ENCODE measurements around the gene INO80C.

INO80C gene

DNA sequence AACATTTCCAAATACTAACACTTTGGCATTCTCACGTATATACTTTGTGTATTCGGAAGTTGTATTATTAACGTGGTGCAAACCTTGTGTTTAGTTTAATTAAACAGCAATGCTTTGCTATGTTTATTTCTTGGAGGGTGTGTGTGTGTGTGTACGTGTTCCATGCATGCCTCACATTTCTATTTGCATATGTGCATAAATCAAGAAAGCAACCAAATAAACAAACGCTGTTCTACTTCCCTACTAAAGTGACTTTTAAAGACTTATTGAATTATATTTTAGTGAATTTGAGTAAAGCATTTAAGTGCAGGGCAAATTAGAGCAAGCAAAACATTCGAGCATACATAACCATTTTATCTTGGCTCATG is 66.4 kb downstream of the INO80C start:
- Histone ChIP-seq H3K4me3 (ENCODE audit: low read length) (no peak overlapping the region), H3K9me3 (ENCODE audit: control insufficient read depth, insufficient read depth, low read length) (peaks cover 6% of the 10 kb centered on the region; the same call in 1 of the 2 replicates), H3K79me2 (ENCODE audit: control insufficient read depth, low read length) (no peaks in the 10 kb centered on the region), H3K36me3 (ENCODE audit: control insufficient read depth, low read length) (no peaks in the 10 kb centered on the region), H4K20me1 (ENCODE audit: control insufficient read depth, insufficient read depth, low read depth, low read length) (no peaks in the 10 kb centered on the region), H3K27me3 (ENCODE audit: control insufficient read depth, low read length) (no peaks in the 10 kb centered on the region), H3K4me2 (ENCODE audit: low read length) (no peak overlapping the region), H3K4me1 (ENCODE audit: control insufficient read depth, low read length) (peaks cover 15% of the 10 kb centered on the region), H3F3A (ENCODE audit: control insufficient read depth, insufficient read depth) (0 out of 2 replicates have a peak, but pooled peaks cover 2% of the 10 kb centered on the region), H3K27ac (ENCODE audit: low read depth, low read length) (no peak overlapping the region), H3K9me2 (replicated peaks; ENCODE audit: control insufficient read depth, low read length) (no peaks in the 10 kb centered on the region)
- no peak for TF ChIP-seq EZH2phosphoT487 (IDR thresholded peaks at IDR 0.05; ENCODE audit: borderline replicate concordance, low read length)
- TF ChIP-seq, protein P1, sequence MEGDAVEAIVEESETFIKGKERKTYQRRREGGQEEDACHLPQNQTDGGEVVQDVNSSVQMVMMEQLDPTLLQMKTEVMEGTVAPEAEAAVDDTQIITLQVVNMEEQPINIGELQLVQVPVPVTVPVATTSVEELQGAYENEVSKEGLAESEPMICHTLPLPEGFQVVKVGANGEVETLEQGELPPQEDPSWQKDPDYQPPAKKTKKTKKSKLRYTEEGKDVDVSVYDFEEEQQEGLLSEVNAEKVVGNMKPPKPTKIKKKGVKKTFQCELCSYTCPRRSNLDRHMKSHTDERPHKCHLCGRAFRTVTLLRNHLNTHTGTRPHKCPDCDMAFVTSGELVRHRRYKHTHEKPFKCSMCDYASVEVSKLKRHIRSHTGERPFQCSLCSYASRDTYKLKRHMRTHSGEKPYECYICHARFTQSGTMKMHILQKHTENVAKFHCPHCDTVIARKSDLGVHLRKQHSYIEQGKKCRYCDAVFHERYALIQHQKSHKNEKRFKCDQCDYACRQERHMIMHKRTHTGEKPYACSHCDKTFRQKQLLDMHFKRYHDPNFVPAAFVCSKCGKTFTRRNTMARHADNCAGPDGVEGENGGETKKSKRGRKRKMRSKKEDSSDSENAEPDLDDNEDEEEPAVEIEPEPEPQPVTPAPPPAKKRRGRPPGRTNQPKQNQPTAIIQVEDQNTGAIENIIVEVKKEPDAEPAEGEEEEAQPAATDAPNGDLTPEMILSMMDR (IDR thresholded peaks at IDR 0.05; ENCODE audit: low read depth, low read length, poor library complexity, severe bottlenecking) = no peak

DNA sequence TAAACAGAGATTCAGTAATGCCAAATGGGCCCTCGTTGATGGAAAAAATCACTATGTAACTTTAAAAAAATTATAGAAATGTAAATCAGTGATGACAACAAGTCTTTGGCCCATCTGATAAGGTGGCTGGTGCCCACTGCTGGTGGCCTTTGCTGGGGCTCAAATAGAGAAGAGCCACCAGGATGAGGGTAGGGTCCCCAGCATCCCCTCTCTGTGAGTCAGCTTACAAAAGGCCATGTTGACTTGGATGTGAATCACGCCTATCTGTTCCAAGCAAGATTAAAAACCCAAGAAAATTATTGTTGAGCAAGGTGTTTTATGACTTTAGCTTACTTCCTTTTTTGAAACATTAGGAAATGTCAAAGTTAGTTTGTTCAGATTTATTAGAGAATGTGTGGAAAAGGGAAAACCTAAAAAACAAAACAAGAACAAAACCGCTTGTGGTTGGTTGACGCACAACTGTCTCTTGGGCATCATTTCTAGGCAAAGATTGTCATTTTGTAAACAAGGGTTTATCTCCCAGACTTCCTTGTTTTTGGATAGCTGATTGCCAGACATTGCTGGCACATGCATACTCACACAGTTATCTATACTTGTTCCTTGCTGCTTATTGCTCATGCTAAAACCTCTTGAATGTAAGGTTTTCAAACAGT is 66.9 kb downstream of the INO80C start:
- Histone ChIP-seq H3K4me3 (ENCODE audit: low read length) (no peak overlapping the region), H3K79me2 (ENCODE audit: control insufficient read depth, low read length) (no peaks in the 10 kb centered on the region), H3K4me2 (ENCODE audit: low read length) (no peak overlapping the region), H3F3A (ENCODE audit: control insufficient read depth, insufficient read depth) (0 out of 2 replicates have a peak, but pooled peaks cover 2% of the 10 kb centered on the region), H3K4me1 (ENCODE audit: control insufficient read depth, low read length) (peaks cover 15% of the 10 kb centered on the region), H3K9me2 (replicated peaks; ENCODE audit: control insufficient read depth, low read length) (no peaks in the 10 kb centered on the region), H3K36me3 (ENCODE audit: control insufficient read depth, low read length) (no peaks in the 10 kb centered on the region), H3K9me3 (ENCODE audit: control insufficient read depth, insufficient read depth, low read length) (peaks cover 6% of the 10 kb centered on the region; the same call in 1 of the 2 replicates), H4K20me1 (ENCODE audit: control insufficient read depth, insufficient read depth, low read depth, low read length) (no peaks in the 10 kb centered on the region), H3K27ac (ENCODE audit: low read depth, low read length) (no peak overlapping the region), H3K27me3 (ENCODE audit: control insufficient read depth, low read length) (no peaks in the 10 kb centered on the region)
- TF ChIP-seq, protein P1 (IDR thresholded peaks at IDR 0.05; ENCODE audit: low read depth, low read length, poor library complexity, severe bottlenecking) = no peak

DNA sequence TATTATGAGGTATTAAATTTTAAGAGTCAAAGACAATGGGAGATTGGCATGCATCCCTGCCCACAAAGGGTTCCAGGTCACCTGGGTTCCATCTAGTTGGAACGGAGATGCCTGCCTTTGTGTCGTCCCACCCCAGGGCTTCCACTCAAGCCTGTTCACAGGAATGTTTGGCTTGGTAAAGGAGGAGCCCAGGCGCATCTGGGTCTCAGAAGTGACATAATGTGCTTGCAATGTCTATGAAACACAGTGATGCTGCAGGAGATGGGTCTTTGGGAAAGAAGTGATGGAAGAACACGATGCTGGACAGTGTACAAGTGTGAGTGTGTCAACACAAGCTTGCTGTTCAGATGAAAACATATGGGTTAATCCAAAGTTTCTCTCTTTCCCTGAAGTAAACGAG is 71.0 kb downstream of the INO80C start:
- H3K79me2 ChIP-seq (ENCODE audit: control insufficient read depth, low read length) = no peaks in the 10 kb centered on the region
- H3K4me2 ChIP-seq (ENCODE audit: low read length) = no peak overlapping the region
- no peaks in the 10 kb centered on the region for H4K20me1 ChIP-seq (ENCODE audit: control insufficient read depth, insufficient read depth, low read depth, low read length)
- TF ChIP-seq, protein P1 (IDR thresholded peaks at IDR 0.05; ENCODE audit: low read depth, low read length, poor library complexity, severe bottlenecking) = no peak
- no peak for TF ChIP-seq EZH2phosphoT487 (IDR thresholded peaks at IDR 0.05; ENCODE audit: borderline replicate concordance, low read length)
- H3K9me2 ChIP-seq (replicated peaks; ENCODE audit: control insufficient read depth, low read length) = no peaks in the 10 kb centered on the region
- H3K4me1 ChIP-seq (ENCODE audit: control insufficient read depth, low read length) = peaks cover 15% of the 10 kb centered on the region
- H3K9me3 ChIP-seq (ENCODE audit: control insufficient read depth, insufficient read depth, low read length) = peaks cover 3% of the 10 kb centered on the region; the same call in 1 of the 2 replicates
- H3F3A ChIP-seq (ENCODE audit: control insufficient read depth, insufficient read depth) = no peaks in the 10 kb centered on the region
- H3K27ac ChIP-seq (ENCODE audit: low read depth, low read length) = no peak overlapping the region
- H3K36me3 ChIP-seq (ENCODE audit: control insufficient read depth, low read length) = no peaks in the 10 kb centered on the region
- no peaks in the 10 kb centered on the region for H3K27me3 ChIP-seq (ENCODE audit: control insufficient read depth, low read length)
- H3K4me3 ChIP-seq (ENCODE audit: low read length) = no peak overlapping the region
